ENCODE data around the gene GRK4.

GRK4 gene

DNA sequence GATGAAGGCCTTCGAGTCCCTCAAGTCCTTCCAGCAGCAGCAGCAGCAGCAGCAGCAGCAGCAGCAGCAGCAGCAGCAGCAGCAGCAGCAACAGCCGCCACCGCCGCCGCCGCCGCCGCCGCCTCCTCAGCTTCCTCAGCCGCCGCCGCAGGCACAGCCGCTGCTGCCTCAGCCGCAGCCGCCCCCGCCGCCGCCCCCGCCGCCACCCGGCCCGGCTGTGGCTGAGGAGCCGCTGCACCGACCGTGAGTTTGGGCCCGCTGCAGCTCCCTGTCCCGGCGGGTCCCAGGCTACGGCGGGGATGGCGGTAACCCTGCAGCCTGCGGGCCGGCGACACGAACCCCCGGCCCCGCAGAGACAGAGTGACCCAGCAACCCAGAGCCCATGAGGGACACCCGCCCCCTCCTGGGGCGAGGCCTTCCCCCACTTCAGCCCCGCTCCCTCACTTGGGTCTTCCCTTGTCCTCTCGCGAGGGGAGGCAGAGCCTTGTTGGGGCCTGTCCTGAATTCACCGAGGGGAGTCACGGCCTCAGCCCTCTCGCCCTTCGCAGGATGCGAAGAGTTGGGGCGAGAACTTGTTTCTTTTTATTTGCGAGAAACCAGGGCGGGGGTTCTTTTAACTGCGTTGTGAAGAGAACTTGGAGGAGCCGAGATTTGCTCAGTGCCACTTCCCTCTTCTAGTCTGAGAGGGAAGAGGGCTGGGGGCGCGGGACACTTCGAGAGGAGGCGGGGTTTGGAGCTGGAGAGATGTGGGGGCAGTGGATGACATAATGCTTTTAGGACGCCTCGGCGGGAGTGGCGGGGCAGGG, 111.7 kb downstream of the GRK4 start:
- peak; percentile 21 for DNase-seq

DNA sequence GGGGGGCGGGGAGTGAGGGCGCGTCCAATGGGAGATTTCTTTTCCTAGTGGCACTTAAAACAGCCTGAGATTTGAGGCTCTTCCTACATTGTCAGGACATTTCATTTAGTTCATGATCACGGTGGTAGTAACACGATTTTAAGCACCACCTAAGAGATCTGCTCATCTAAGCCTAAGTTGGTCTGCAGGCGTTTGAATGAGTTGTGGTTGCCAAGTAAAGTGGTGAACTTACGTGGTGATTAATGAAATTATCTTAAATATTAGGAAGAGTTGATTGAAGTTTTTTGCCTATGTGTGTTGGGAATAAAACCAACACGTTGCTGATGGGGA, 112.2 kb downstream of the GRK4 start:
- DNase-seq, result no peak

DNA sequence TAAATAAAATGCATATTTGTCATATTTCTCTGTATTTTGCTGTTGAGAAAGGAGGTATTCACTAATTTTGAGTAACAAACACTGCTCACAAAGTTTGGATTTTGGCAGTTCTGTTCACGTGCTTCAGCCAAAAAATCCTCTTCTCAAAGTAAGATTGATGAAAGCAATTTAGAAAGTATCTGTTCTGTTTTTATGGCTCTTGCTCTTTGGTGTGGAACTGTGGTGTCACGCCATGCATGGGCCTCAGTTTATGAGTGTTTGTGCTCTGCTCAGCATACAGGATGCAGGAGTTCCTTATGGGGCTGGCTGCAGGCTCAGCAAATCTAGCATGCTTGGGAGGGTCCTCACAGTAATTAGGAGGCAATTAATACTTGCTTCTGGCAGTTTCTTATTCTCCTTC, 114.4 kb downstream of the GRK4 start:
- DNase-seq, result no peak

DNA sequence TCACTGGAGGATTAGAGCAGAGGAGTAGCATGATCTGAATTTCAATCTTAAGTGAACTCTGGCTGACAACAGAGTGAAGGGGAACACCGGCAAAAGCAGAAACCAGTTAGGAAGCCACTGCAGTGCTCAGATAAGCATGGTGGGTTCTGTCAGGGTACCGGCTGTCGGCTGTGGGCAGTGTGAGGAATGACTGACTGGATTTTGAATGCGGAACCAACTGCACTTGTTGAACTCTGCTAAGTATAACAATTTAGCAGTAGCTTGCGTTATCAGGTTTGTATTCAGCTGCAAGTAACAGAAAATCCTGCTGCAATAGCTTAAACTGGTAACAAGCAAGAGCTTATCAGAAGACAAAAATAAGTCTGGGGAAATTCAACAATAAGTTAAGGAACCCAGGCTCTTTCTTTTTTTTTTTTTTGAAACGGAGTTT, 116.3 kb downstream of the GRK4 start:
- DNase-seq, result no peak

DNA sequence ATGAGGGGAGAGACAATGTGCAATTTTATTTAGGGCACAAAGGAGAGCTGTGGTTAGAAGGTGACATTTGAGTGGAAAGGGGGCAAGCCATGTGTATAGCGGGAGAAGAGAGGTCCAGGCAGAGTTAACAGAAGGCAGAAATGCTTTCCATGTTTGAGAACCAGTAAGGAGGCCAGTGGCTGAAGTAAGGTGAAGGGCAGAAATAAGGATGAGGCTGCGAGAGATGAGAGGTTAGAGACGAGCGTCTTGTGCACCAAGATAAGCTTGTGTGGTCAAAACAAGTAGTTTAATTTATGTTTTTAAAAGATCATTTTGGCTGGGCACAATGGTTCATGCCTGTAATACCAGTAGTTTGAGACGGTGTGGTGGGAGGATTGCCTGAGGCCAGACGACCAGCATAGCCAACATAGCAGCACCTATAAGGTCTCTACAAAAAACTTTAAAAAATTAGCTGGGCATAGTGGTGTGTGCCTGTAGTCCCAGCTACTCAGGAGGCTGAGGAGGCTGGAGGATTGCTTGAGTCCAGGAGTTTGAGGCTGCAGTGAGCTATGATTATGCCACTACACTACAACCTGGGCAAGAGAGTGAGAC, 119.6 kb downstream of the GRK4 start:
- DNase-seq, result no peak

DNA sequence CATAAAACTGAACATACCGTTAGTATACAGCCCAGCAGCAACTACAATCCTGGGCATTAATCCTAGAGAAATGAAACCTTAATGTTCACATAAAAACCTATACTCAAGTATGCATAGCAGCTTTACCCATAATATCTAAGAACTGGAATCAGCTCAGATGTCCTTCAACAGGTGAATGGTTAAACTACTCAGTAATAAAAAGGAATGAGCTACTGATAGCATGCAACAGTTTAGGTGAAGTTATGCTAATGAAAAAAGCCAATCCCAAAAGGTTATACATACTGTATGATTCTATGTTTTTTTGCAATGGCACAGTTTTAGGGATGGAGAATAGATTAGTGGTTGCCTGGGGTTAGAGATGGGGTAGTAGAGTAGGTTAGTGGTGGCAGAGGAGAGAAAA, 120.4 kb downstream of the GRK4 start:
- DNase-seq, result no peak

DNA sequence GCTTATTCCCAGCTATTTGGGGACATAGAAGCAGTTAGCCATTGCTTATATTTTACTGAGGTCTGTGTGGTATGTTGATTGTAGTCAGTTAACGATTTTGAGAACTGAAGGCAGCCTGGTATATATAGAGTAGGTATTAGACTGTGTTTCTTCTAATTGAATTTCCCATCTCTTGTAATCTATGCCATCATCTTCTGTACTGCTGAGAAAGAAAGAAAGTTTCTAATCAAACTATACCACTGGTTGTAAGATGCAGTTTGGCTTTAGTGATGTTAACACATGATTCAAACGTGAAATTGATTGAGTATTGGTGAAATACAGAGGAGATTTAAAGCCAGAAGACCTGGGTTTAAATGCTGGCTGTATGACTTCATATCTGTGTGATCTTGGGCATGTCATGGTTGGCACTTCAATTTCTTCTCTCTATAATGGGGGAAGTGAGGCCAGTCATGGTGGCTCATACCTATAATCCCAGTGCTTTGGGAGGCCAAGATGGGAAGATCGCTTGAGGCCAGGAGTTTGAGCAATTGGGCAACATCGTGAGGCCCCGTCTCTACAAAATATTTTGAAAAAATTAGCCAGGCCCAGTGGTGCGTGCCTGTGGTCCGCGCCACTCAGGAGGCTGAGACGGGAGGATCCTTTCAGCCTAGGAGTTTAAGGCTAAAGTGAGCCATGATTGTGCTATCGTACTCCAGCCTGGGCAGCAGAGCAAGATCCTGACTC, 122.7 kb downstream of the GRK4 start:
- no peak for DNase-seq

DNA sequence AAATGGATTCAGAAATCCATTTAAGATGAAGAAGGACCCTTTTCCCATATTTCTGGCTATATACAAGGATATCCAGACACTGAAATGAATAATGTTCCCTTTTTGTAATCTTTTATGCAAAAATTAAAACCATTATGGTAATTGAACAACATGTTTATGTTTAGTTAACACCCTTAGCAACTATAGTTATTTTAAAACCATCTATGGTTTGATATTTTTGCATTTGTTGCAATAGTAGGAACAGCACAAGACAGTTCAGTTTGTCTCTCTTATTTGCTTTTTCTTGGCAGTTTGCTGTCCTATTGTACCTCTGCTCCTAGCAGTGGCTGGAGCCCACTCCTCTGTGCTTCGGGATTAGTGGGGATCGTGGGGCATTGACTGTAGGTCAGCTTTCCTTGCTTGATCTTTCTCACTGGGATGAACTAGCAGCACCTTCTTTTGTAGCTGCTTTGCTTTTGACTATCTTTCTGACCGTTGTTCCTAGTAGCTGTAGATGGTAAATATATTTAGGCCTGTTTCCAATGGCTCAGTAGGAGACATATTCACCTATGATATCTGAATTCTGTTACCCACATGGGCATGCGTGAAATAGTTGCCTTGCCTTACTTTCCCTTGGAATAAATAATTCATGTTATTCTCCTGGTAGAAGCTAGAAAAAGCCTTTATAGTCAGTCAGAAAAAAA, 123.9 kb downstream of the GRK4 start:
- no peak for DNase-seq
